Ecto neural progenitor cell (in vitro differentiated cells): ENCODE data around the gene CUL5.
"Not testable (repeated sequence)": the region's sequence is repeated elsewhere in the genome, so short reads cannot be mapped to it uniquely, and the experiment has no call there.

Source experiments
- DNase-seq: peaks from one replicate; pipeline ENCODE4 v3.0.0-alpha.2; 2018; ENCODE audit warnings: low spot score

CUL5 gene

GRCh38 chr11:108025387-108026080, 16.8 kb downstream of the CUL5 start:
- no peak for DNase-seq

- no peak for DNase-seq
Measured at GRCh38 chr11:108027057-108027456, 18.4 kb downstream of the CUL5 start.

- DNase-seq = not testable (repeated sequence)
Measured at GRCh38 chr11:108028822-108029441, 20.2 kb downstream of the CUL5 start.

- not testable (repeated sequence) for DNase-seq
Measured at GRCh38 chr11:108031604-108032003, 22.9 kb downstream of the CUL5 start.

GRCh38 chr11:108032800-108033199, 24.1 kb downstream of the CUL5 start:
- no peak for DNase-seq

- no peak for DNase-seq
Measured at GRCh38 chr11:108034034-108034433, 25.3 kb downstream of the CUL5 start.

- no peak for DNase-seq
Measured at GRCh38 chr11:108034952-108035351, 26.3 kb downstream of the CUL5 start.

- DNase-seq = no peak
Measured at GRCh38 chr11:108035690-108036089, 27.0 kb downstream of the CUL5 start.

- DNase-seq = no peak
Measured at GRCh38 chr11:108037211-108037610, 28.5 kb downstream of the CUL5 start.

GRCh38 chr11:108037636-108038035, 28.9 kb downstream of the CUL5 start:
- DNase-seq = no peak

- no peak for DNase-seq
Measured at GRCh38 chr11:108048269-108048668, 39.6 kb downstream of the CUL5 start.

GRCh38 chr11:108062336-108062735, 53.6 kb downstream of the CUL5 start:
- DNase-seq = no peak

GRCh38 chr11:108063410-108063809, 54.7 kb downstream of the CUL5 start:
- DNase-seq = no peak

GRCh38 chr11:108069947-108070346, 61.2 kb downstream of the CUL5 start:
- no peak for DNase-seq

- no peak for DNase-seq
Measured at GRCh38 chr11:108084811-108085210, 76.1 kb downstream of the CUL5 start.

GRCh38 chr11:108085672-108086071, 77.0 kb downstream of the CUL5 start:
- no peak for DNase-seq

- DNase-seq = no peak
Measured at GRCh38 chr11:108092134-108092533, 83.4 kb downstream of the CUL5 start.

- DNase-seq = no peak
Measured at GRCh38 chr11:108093128-108093904, 84.6 kb downstream of the CUL5 start.

- DNase-seq = no peak
Measured at GRCh38 chr11:108097179-108097578, 88.5 kb downstream of the CUL5 start.

- DNase-seq = no peak
Measured at GRCh38 chr11:108101090-108101775, 92.5 kb downstream of the CUL5 start.

GRCh38 chr11:108111126-108111525, 102.4 kb downstream of the CUL5 start:
- DNase-seq = no peak

- DNase-seq = no peak
Measured at GRCh38 chr11:108112057-108112456, 103.4 kb downstream of the CUL5 start.
